ENCODE measurements around the gene NUP153.

Gene NUP153

GRCh38 chr6:17653198-17653882 is 53.4 kb downstream of the NUP153 start:
- no peaks in the 10 kb centered on the region for H3K27me3 ChIP-seq (ENCODE audit: insufficient read depth, poor library complexity, severe bottlenecking)
- no peak for TF ChIP-seq POLR2AphosphoS5 (IDR thresholded peaks at IDR 0.05; ENCODE audit: low read depth)
- TF ChIP-seq SPI1 (IDR thresholded peaks at IDR 0.05; ENCODE audit: borderline replicate concordance, low read depth), result no peak
- TF ChIP-seq CTCF (IDR thresholded peaks at IDR 0.05; ENCODE audit: insufficient read depth, low read length), result no peak
- no peak for TF ChIP-seq REST (IDR thresholded peaks at IDR 0.05; ENCODE audit: insufficient replicate concordance, low read depth)
- no peak for TF ChIP-seq GABPA (IDR thresholded peaks at IDR 0.05; ENCODE audit: low read depth)
- DNase-seq (ENCODE audit: low read depth in 1 of 2, low spot score in 1 of 2), result no peak
- no peak overlapping the region for H3K4me3 ChIP-seq (replicated peaks; ENCODE audit: insufficient read depth, low read length)
- no peak overlapping the region for H3K27ac ChIP-seq (replicated peaks)

- DNase-seq (ENCODE audit: low read depth in 1 of 2, low spot score in 1 of 2), result no peak
- no peak overlapping the region for H3K27ac ChIP-seq (replicated peaks)
- no peak overlapping the region for H3K4me3 ChIP-seq (replicated peaks; ENCODE audit: insufficient read depth, low read length)
- H3K27me3 ChIP-seq (ENCODE audit: insufficient read depth, poor library complexity, severe bottlenecking), result no peaks in the 10 kb centered on the region
- TF ChIP-seq CTCF (IDR thresholded peaks at IDR 0.05; ENCODE audit: insufficient read depth, low read length) (no peak), REST (IDR thresholded peaks at IDR 0.05; ENCODE audit: insufficient replicate concordance, low read depth) (no peak), GABPA (IDR thresholded peaks at IDR 0.05; ENCODE audit: low read depth) (no peak), POLR2AphosphoS5 (IDR thresholded peaks at IDR 0.05; ENCODE audit: low read depth) (no peak)
Measured at GRCh38 chr6:17650656-17651309, 55.9 kb downstream of the NUP153 start.

- no peak overlapping the region for H3K27ac ChIP-seq (replicated peaks)
- DNase-seq (ENCODE audit: low read depth in 1 of 2, low spot score in 1 of 2), result no peak
- no peaks in the 10 kb centered on the region for H3K27me3 ChIP-seq (ENCODE audit: insufficient read depth, poor library complexity, severe bottlenecking)
- TF ChIP-seq POLR2AphosphoS5 (IDR thresholded peaks at IDR 0.05; ENCODE audit: low read depth) (no peak), CTCF (IDR thresholded peaks at IDR 0.05; ENCODE audit: insufficient read depth, low read length) (no peak), SPI1 (IDR thresholded peaks at IDR 0.05; ENCODE audit: borderline replicate concordance, low read depth) (no peak), REST (IDR thresholded peaks at IDR 0.05; ENCODE audit: insufficient replicate concordance, low read depth) (no peak), GABPA (IDR thresholded peaks at IDR 0.05; ENCODE audit: low read depth) (no peak)
- no peak overlapping the region for H3K4me3 ChIP-seq (replicated peaks; ENCODE audit: insufficient read depth, low read length)
Measured at GRCh38 chr6:17648745-17649144, 58.0 kb downstream of the NUP153 start.
